HepG2 (cell line): ENCODE data around the gene KHK. TPM values are rescaled to one million over a fixed set of nuclear protein-coding genes. Genes with fewer than 3 reads are reported as not detected.
A peak's percentile ranks its signal among the peaks of the same experiment; 100 is the strongest.

ENCODE experiments used
- ARNTL ChIP-seq: sonication (generic); formaldehyde crosslinking; IDR thresholded peaks from 2 replicates; pipeline ENCODE4 v1.4.0; 2020; ENCODE audit warnings: mild to moderate bottlenecking, missing genetic modification reagents
- CCDC6 ChIP-seq: sonication (generic); formaldehyde crosslinking; IDR thresholded peaks from 2 replicates; pipeline ENCODE4 v1.8.1; 2022; ENCODE audit warnings: mild to moderate bottlenecking, missing genetic modification reagents, moderate library complexity
- CHD2 ChIP-seq: IDR thresholded peaks from 2 replicates; pipeline ENCODE4 v1.6.1; 2011; ENCODE audit warnings: low read depth, low read length, improper control_type of control experiment
- CHD4 ChIP-seq: fragments of 200-600 bp; sonication (generic); IDR thresholded peaks from 2 replicates; pipeline ENCODE4 v1.7.0; 2017; ENCODE audit warnings: mild to moderate bottlenecking, low read length, borderline replicate concordance
- CREM ChIP-seq, 2 experiments: sonication (generic) in 1 of 2; formaldehyde crosslinking in 1 of 2; IDR thresholded peaks; 2 replicates each; pipeline versions ENCODE4 v1.4.0 to v1.6.1; 2016 to 2020; ENCODE audit warnings: antibody characterized with exemption in 1 of 2, mild to moderate bottlenecking in 1 of 2, missing genetic modification reagents in 1 of 2
- EHMT2 ChIP-seq: fragments of 200-600 bp; sonication (generic); IDR thresholded peaks from 2 replicates; pipeline ENCODE4 v1.7.0; 2017; ENCODE audit warnings: antibody characterized with exemption, low read depth, low read length, borderline replicate concordance
- ELF1 ChIP-seq: sonication (generic); formaldehyde crosslinking; IDR thresholded peaks from 2 replicates; pipeline ENCODE4 v1.4.0; 2020; ENCODE audit warnings: missing genetic modification reagents
- FOXK1 ChIP-seq: sonication (generic); formaldehyde crosslinking; IDR thresholded peaks from 2 replicates; pipeline ENCODE4 v1.4.0; 2020; ENCODE audit warnings: low read depth, missing genetic modification reagents, borderline replicate concordance
- JUN ChIP-seq: sonication (generic); formaldehyde crosslinking; IDR thresholded peaks from 2 replicates; pipeline ENCODE4 v1.4.0; 2020; ENCODE audit warnings: mild to moderate bottlenecking, missing genetic modification reagents
- KDM5B ChIP-seq: sonication (generic); formaldehyde crosslinking; IDR thresholded peaks from 2 replicates; pipeline ENCODE4 v1.4.0; 2020; ENCODE audit warnings: missing genetic modification reagents, mild to moderate bottlenecking, borderline replicate concordance
- NAIF1 ChIP-seq: sonication (generic); formaldehyde crosslinking; IDR thresholded peaks from 2 replicates; pipeline ENCODE4 v1.5.0; 2020; ENCODE audit warnings: mild to moderate bottlenecking, missing genetic modification reagents, borderline replicate concordance
- PCBP2 ChIP-seq: fragments of 200-400 bp; formaldehyde crosslinking; optimal IDR thresholded peaks from 2 replicates; pipeline ENCODE3; 2018; ENCODE audit warnings: low read length, low read depth; ENCODE audit not compliant: poor library complexity, severe bottlenecking
- SMAD1 ChIP-seq: sonication (generic); formaldehyde crosslinking; IDR thresholded peaks from 2 replicates; pipeline ENCODE4 v1.4.0; 2020; ENCODE audit warnings: missing genetic modification reagents, low read depth, mild to moderate bottlenecking, borderline replicate concordance
- TBP ChIP-seq: sonication (generic); formaldehyde crosslinking; IDR thresholded peaks from 2 replicates; pipeline ENCODE4 v1.5.0; 2020; ENCODE audit warnings: missing genetic modification reagents
- ZFP62 ChIP-seq: sonication (generic); formaldehyde crosslinking; IDR thresholded peaks from 2 replicates; pipeline ENCODE4 v1.4.0; 2020; ENCODE audit warnings: missing genetic modification reagents
- ZKSCAN1 ChIP-seq: fragments of 150-350 bp; IDR thresholded peaks from 2 replicates; pipeline ENCODE4 v1.6.1; 2014; ENCODE audit warnings: low read length
- ZNF567 ChIP-seq: sonication (generic); formaldehyde crosslinking; IDR thresholded peaks from 2 replicates; pipeline ENCODE4 v1.8.1; 2023; ENCODE audit warnings: mild to moderate bottlenecking, missing genetic modification reagents, borderline replicate concordance
- ZNF607 ChIP-seq: sonication (generic); formaldehyde crosslinking; IDR thresholded peaks from 2 replicates; pipeline ENCODE4 v1.5.1; 2020; ENCODE audit warnings: missing genetic modification reagents, mild to moderate bottlenecking, borderline replicate concordance
- ZNF660 ChIP-seq: sonication (generic); formaldehyde crosslinking; IDR thresholded peaks from 2 replicates; pipeline ENCODE4 v1.5.1; 2020; ENCODE audit warnings: mild to moderate bottlenecking, low read depth, missing genetic modification reagents, borderline replicate concordance
- ZNF766 ChIP-seq: sonication (generic); formaldehyde crosslinking; IDR thresholded peaks from 2 replicates; pipeline ENCODE4 v1.5.0; 2020; ENCODE audit warnings: missing genetic modification reagents, borderline replicate concordance
- ZNF841 ChIP-seq: sonication (generic); formaldehyde crosslinking; IDR thresholded peaks from 2 replicates; pipeline ENCODE4 v1.8.1; 2023; ENCODE audit warnings: missing genetic modification reagents, borderline replicate concordance
- ZNF891 ChIP-seq: sonication (generic); formaldehyde crosslinking; IDR thresholded peaks from 2 replicates; pipeline ENCODE4 v1.5.0; 2020; ENCODE audit warnings: mild to moderate bottlenecking, missing genetic modification reagents
- polyA plus RNA-seq, 8 experiments: library from polyadenylated mRNA; depleted of rRNA in 3 of 8; stranded (reverse) in 7 of 8; unstranded in 1 of 8; fragments of >200 nt; fragmentation: Illumina TruSeq in 4 of 8; extraction: Trizol in 4 of 8; gene quantifications; 2 replicates each; pipeline versions ENCODE4 v1.2.1 to v1.2.3, GENCODE V29; 2011 to 2016; ENCODE audit warnings: low read depth in 4 of 8, missing spikeins in 1 of 8, mixed read lengths in 1 of 8; ENCODE audit not compliant: insufficient read depth in 1 of 8
- total RNA-seq, 5 experiments: library from RNA; depleted of rRNA; stranded (reverse); fragments of >200 nt; fragmentation: Illumina TruSeq; extraction: Trizol; gene quantifications; 2 replicates each; pipeline ENCODE4 v1.2.3, GENCODE V29; 2016; ENCODE audit warnings: low read depth in 1 of 5
- TF ChIP-seq, protein P1 (sequence below): IDR thresholded peaks from 2 replicates; pipeline ENCODE4 v1.6.1; 2012; ENCODE audit warnings: low read depth, low read length, improper control_type of control experiment
- TF ChIP-seq, protein P2 (sequence below): sonication (generic); formaldehyde crosslinking; IDR thresholded peaks from 2 replicates; pipeline ENCODE4 v1.4.0; 2020; ENCODE audit warnings: missing genetic modification reagents
- TF ChIP-seq, protein P3 (sequence below): sonication (generic); formaldehyde crosslinking; IDR thresholded peaks from 2 replicates; pipeline ENCODE4 v1.4.0; 2020; ENCODE audit warnings: mild to moderate bottlenecking, missing genetic modification reagents
- TF ChIP-seq, protein P4 (sequence below): sonication (generic); formaldehyde crosslinking; IDR thresholded peaks from 2 replicates; pipeline ENCODE4 v1.5.0; 2020; ENCODE audit warnings: missing genetic modification reagents

KHK gene
- total and polyA plus RNA-seq, 2 of the 13 experiments (the other 11 are each of a cell fraction or from before 2014, with no cell fraction given), result 40.9 to 99.2 TPM

DNA sequence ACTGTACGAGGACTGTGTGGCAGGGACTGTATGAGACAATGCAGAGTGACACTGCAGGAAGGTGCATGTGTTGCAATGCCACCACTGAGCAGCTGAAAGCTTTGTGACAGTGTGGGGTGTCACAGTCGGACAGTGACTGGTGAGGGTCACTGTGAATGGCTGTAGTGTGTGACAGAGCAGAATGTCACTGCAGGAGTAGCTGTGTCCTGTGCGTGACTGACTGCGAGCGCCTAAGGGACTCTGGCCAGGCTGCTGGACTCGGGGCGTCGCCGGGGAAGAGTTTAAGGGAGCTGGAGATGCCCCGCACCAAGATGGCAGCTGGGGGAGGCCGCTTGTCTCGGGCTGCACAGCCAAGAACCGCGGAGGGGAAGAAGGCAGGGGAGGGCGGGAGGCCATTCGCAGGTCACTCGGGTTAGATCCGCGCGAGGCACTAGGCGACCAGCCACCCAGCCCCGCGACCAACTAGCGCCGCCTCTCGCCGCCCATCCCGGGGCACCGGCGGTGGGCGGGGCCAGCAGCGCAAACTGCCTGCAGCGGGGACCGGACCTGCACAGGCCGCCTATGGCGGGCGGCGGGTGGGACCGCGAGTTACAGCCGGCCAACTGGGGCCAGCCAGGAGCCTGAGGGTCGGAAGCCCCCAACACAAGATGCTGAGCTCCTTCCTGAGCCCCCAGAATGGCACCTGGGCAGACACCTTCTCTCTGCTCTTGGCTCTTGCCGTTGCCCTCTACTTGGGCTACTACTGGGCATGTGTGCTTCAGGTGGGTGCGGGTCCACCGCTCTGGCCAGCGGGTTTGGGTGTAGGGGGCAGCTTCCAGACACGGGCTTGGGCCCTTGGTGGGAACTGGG, 37.0 kb downstream of the KHK start, which contains the start of gene ABHD1 (continued):
- TF ChIP-seq ZNF567 (CRISPR knock-in tag) (no peak), ZNF766 (CRISPR knock-in tag) (no peak; the same call in 1 of the 2 replicates), CHD4 (no peak), ZKSCAN1 (no peak; the same call in 1 of the 2 replicates), FOXK1 (CRISPR knock-in tag) (no peak), ZNF607 (CRISPR knock-in tag) (no peak), PCBP2 (no peak), NAIF1 (CRISPR knock-in tag) (0 out of 2 replicates have a peak, but pooled peaks have one; percentile 19), TBP (CRISPR knock-in tag) (no peak), ZFP62 (no peak), CCDC6 (no peak; the same call in 1 of the 2 replicates), ZNF841 (CRISPR knock-in tag) (no peak), KDM5B (CRISPR knock-in tag) (peak; percentile 70; the same call in 1 of the 2 replicates), CREM (IDR thresholded peaks at IDR 0.05) (no peak), CREM (CRISPR knock-in tag; IDR thresholded peaks at IDR 0.05) (no peak), SMAD1 (CRISPR knock-in tag) (no peak), ARNTL (CRISPR knock-in tag) (0 out of 2 replicates have a peak, but pooled peaks have one; percentile 49), JUN (CRISPR knock-in tag) (no peak; the same call in 1 of the 2 replicates), CHD2 (no peak), EHMT2 (no peak), ZNF660 (CRISPR knock-in tag) (peak; percentile 70; the same call in 1 of the 2 replicates), ELF1 (CRISPR knock-in tag) (no peak), ZNF891 (CRISPR knock-in tag) (no peak)
- TF ChIP-seq, protein P1, sequence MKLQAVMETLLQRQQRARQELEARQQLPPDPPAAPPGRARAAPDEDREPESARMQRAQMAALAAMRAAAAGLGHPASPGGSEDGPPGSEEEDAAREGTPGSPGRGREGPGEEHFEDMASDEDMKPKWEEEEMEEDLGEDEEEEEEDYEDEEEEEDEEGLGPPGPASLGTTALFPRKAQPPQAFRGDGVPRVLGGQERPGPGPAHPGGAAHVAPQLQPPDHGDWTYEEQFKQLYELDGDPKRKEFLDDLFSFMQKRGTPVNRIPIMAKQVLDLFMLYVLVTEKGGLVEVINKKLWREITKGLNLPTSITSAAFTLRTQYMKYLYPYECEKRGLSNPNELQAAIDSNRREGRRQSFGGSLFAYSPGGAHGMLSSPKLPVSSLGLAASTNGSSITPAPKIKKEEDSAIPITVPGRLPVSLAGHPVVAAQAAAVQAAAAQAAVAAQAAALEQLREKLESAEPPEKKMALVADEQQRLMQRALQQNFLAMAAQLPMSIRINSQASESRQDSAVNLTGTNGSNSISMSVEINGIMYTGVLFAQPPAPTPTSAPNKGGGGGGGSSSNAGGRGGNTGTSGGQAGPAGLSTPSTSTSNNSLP, result no peak
- TF ChIP-seq, protein P2, sequence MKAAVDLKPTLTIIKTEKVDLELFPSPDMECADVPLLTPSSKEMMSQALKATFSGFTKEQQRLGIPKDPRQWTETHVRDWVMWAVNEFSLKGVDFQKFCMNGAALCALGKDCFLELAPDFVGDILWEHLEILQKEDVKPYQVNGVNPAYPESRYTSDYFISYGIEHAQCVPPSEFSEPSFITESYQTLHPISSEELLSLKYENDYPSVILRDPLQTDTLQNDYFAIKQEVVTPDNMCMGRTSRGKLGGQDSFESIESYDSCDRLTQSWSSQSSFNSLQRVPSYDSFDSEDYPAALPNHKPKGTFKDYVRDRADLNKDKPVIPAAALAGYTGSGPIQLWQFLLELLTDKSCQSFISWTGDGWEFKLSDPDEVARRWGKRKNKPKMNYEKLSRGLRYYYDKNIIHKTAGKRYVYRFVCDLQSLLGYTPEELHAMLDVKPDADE, result no peak
- TF ChIP-seq, protein P3, sequence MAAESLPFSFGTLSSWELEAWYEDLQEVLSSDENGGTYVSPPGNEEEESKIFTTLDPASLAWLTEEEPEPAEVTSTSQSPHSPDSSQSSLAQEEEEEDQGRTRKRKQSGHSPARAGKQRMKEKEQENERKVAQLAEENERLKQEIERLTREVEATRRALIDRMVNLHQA (CRISPR knock-in tag), result no peak
- TF ChIP-seq, protein P4, sequence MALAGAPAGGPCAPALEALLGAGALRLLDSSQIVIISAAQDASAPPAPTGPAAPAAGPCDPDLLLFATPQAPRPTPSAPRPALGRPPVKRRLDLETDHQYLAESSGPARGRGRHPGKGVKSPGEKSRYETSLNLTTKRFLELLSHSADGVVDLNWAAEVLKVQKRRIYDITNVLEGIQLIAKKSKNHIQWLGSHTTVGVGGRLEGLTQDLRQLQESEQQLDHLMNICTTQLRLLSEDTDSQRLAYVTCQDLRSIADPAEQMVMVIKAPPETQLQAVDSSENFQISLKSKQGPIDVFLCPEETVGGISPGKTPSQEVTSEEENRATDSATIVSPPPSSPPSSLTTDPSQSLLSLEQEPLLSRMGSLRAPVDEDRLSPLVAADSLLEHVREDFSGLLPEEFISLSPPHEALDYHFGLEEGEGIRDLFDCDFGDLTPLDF (CRISPR knock-in tag), result no peak
